ENCODE results near the gene CRELD2.

DNA sequence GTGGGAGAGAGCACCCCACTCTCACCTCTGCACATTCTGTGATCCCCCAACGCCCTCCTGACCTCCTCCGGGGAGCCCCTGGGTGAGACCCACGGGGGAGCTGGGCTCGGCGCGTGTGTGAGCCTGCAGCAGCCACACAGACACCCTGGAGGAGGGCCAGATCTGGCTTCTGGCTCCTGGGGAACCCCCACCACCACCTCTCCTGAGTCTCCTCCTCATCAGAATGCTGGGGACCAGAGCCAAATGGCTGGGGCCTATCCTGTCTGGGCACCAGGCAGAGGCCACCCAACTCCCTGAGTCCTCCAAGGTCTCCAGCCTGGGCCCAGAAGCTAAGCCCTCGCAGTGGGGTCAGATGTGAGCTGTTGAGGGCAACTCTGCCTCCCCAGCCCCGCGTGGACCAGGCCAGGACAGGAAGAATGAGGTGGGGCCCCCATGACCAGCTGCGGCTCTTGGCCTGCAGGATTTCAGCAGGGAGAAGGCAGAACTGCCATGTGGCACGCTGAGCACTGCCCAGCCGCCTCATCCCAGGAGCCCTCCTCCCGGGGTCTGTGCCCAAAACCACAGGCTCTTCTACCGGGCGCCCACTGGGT lies 36.7 kb downstream of the CRELD2 start:
- TF ChIP-seq, protein P1, sequence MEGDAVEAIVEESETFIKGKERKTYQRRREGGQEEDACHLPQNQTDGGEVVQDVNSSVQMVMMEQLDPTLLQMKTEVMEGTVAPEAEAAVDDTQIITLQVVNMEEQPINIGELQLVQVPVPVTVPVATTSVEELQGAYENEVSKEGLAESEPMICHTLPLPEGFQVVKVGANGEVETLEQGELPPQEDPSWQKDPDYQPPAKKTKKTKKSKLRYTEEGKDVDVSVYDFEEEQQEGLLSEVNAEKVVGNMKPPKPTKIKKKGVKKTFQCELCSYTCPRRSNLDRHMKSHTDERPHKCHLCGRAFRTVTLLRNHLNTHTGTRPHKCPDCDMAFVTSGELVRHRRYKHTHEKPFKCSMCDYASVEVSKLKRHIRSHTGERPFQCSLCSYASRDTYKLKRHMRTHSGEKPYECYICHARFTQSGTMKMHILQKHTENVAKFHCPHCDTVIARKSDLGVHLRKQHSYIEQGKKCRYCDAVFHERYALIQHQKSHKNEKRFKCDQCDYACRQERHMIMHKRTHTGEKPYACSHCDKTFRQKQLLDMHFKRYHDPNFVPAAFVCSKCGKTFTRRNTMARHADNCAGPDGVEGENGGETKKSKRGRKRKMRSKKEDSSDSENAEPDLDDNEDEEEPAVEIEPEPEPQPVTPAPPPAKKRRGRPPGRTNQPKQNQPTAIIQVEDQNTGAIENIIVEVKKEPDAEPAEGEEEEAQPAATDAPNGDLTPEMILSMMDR (IDR thresholded peaks at IDR 0.05; ENCODE audit: borderline replicate concordance, extremely low read depth, low read length, poor library complexity, severe bottlenecking), result no peak
- no peak for TF ChIP-seq EZH2 (IDR thresholded peaks at IDR 0.05; ENCODE audit: borderline replicate concordance, low read depth, low read length, severe bottlenecking)
